Measurements from ENCODE around the gene GRIK4. TPM values are rescaled to one million over a fixed set of nuclear protein-coding genes. Genes with fewer than 3 reads are reported as not detected.

Gene GRIK4
- total and polyA plus RNA-seq, 2 donors (not counting 1 experiment from before 2014, with no cell fraction given), result 0.12 to 0.27 TPM

DNA sequence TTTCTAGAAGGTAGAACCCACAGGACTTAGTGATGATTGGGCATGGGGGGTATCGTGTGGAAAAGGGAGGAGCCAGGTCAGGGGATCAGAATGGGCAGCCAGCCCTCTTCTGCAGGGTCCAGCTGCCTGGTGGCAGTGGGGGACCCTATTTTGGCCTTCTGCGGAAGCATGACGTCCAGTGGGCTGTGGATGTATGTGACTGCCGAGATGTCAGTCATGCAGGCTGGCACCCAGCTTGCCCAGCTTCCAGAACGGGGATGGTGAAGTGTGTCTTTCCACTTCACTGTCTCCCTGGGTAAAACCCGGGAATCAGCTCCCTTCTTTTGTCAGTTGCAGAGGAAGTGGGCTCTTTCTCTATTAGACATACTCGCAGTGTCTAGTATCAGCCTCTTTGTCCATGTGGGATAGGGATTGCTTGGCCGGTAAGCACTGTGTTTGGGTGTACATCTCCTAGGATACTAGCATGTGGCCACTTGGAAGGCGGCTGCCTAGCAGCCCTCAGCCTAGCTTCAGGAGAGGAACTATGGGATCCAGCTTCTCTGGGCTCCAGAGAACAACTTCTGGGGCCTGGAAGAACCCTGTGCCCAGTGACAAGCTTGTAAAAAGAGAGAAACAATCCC, 51.4 kb downstream of the GRIK4 start:
- Histone ChIP-seq H3K9me3 (ENCODE audit: control extremely low read depth in 1 of 3, control insufficient read depth in 2 of 3, insufficient read depth in 1 of 3, low read length in 2 of 3) (no peaks in the 10 kb centered on the region), H4K20me1 (ENCODE audit: control insufficient read depth, insufficient read depth, low read length, poor library complexity, severe bottlenecking) (no peaks in the 10 kb centered on the region), H3K36me3 (replicated peaks in 1 of 2; ENCODE audit: control extremely low read depth in 1 of 2, control insufficient read depth in 1 of 2, extremely low read depth in 1 of 2, insufficient read depth in 2 of 2, low read length in 1 of 2) (no peaks in the 10 kb centered on the region), H3K27ac (ENCODE audit: low read length in 2 of 2) (no peak overlapping the region), H3K4me1 (ENCODE audit: control insufficient read depth in 2 of 2, insufficient read depth in 2 of 2, low read length in 2 of 2) (peaks cover 12 to 13% of the 10 kb centered on the region in 2 donors), H2AFZ (ENCODE audit: insufficient read depth, low read depth, low read length, poor library complexity, severe bottlenecking) (no peak overlapping the region), H3K9ac (ENCODE audit: low read length) (no peak overlapping the region), H3K4me3 (ENCODE audit: control extremely low read depth in 1 of 5, extremely low read depth in 1 of 5, insufficient read depth in 1 of 5, low read depth in 2 of 5, low read length in 4 of 5) (no peak overlapping the region), H3K4me2 (replicated peaks; ENCODE audit: low read depth, low read length, poor library complexity, severe bottlenecking) (no peak overlapping the region), H3K27me3 (replicated peaks in 1 of 4; ENCODE audit: control extremely low read depth in 1 of 4, control insufficient read depth in 3 of 4, insufficient read depth in 4 of 4, low read length in 3 of 4) (peaks cover 0 to 42% (median 17%) of the 10 kb centered on the region in 4 experiments), H3K79me2 (ENCODE audit: control insufficient read depth, insufficient read depth, low read length) (no peaks in the 10 kb centered on the region)
- POLR2A ChIA-PET, result interaction anchor here (0.5 kb wide), 1 partner anchor 363 kb away, joined by 4 read pairs; no protein-coding TSS in a partner anchor
- no peak overlapping the region for H3K27ac Mint-ChIP-seq
- DNase-seq (no peak), ATAC-seq (ENCODE audit: low read depth) (no peak)
- WGBS (ENCODE audit: insufficient coverage), result 91% methylated on average over 8 of the region's 9 CpGs
- peaks cover 8% of the 10 kb centered on the region for H3K4me1 Mint-ChIP-seq
- intact Hi-C loops (cut with micrococcal nuclease), result no loop called here
- H3K4me3 Mint-ChIP-seq, result no peak overlapping the region
- H3K9me3 Mint-ChIP-seq (ENCODE audit: insufficient read depth), result no peaks in the 10 kb centered on the region
- peaks cover 42% of the 10 kb centered on the region for H3K27me3 Mint-ChIP-seq
- no peak for TF ChIP-seq EZH2 (IDR thresholded peaks at IDR 0.05; ENCODE audit: borderline replicate concordance, insufficient read depth, low read depth, low read length, poor library complexity, severe bottlenecking)
- TF ChIP-seq, protein P1, sequence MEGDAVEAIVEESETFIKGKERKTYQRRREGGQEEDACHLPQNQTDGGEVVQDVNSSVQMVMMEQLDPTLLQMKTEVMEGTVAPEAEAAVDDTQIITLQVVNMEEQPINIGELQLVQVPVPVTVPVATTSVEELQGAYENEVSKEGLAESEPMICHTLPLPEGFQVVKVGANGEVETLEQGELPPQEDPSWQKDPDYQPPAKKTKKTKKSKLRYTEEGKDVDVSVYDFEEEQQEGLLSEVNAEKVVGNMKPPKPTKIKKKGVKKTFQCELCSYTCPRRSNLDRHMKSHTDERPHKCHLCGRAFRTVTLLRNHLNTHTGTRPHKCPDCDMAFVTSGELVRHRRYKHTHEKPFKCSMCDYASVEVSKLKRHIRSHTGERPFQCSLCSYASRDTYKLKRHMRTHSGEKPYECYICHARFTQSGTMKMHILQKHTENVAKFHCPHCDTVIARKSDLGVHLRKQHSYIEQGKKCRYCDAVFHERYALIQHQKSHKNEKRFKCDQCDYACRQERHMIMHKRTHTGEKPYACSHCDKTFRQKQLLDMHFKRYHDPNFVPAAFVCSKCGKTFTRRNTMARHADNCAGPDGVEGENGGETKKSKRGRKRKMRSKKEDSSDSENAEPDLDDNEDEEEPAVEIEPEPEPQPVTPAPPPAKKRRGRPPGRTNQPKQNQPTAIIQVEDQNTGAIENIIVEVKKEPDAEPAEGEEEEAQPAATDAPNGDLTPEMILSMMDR (IDR thresholded peaks at IDR 0.05), result no peak
- CTCF ChIA-PET, result no interaction called here
